Chondrocyte (in vitro differentiated cells): ENCODE data around the gene LMX1A. TPM values are rescaled to one million over a fixed set of nuclear protein-coding genes. Genes with fewer than 3 reads are reported as not detected.

ENCODE experiments used
- DNase-seq: peaks from one replicate; pipeline ENCODE4 v3.0.0; 2021; ENCODE audit warnings: mixed read lengths, low spot score
- H3K27ac Mint-ChIP-seq: one replicate; pipeline ENCODE4 v1.8.0; 2021; ENCODE audit warnings: mild to moderate bottlenecking, moderate library complexity, mixed read lengths; ENCODE audit not compliant: unreplicated experiment
- H3K27me3 Mint-ChIP-seq: 2 replicates; pipeline ENCODE4 v1.8.0; 2021; ENCODE audit warnings: low read depth, mixed read lengths
- H3K36me3 Mint-ChIP-seq: 2 replicates; pipeline ENCODE4 v1.8.0; 2021; ENCODE audit warnings: low read depth, mixed read lengths
- H3K4me1 Mint-ChIP-seq: 2 replicates; pipeline ENCODE4 v1.8.0; 2021; ENCODE audit warnings: low read depth, mild to moderate bottlenecking, mixed read lengths
- H3K4me3 Mint-ChIP-seq: one replicate; pipeline ENCODE4 v1.8.0; 2021; ENCODE audit warnings: mild to moderate bottlenecking, moderate library complexity, mixed read lengths; ENCODE audit not compliant: unreplicated experiment
- H3K9me3 Mint-ChIP-seq: 2 replicates; pipeline ENCODE4 v1.8.0; 2021; ENCODE audit warnings: low read depth, mixed read lengths
- CTCF ChIP-seq: fragments of 200-600 bp; sonication (generic); IDR thresholded peaks from 2 replicates; pipeline ENCODE4 v1.5.0; 2021; ENCODE audit warnings: antibody characterized with exemption, mild to moderate bottlenecking, moderate library complexity
- total RNA-seq: library from RNA; stranded (reverse); gene quantifications from 3 replicates; pipeline ENCODE4 v1.2.1, GENCODE V29; 2021

The LMX1A gene
- total RNA-seq, 1 donor from 2014 or later, result not detected

GRCh38 chr1:165254376-165254775 is 102.1 kb downstream of the LMX1A start:
- Mint-ChIP-seq H3K36me3 (no peaks in the 10 kb centered on the region), H3K27me3 (peaks cover 12% of the 10 kb centered on the region), H3K4me3 (no peak overlapping the region), H3K9me3 (no peaks in the 10 kb centered on the region), H3K4me1 (no peaks in the 10 kb centered on the region), H3K27ac (no peak overlapping the region)
- no peak for TF ChIP-seq CTCF
- DNase-seq, result no peak

GRCh38 chr1:165253818-165254254 is 102.7 kb downstream of the LMX1A start:
- H3K27ac Mint-ChIP-seq, result no peak overlapping the region
- H3K9me3 Mint-ChIP-seq, result no peaks in the 10 kb centered on the region
- H3K27me3 Mint-ChIP-seq, result peaks cover 12% of the 10 kb centered on the region
- no peak for TF ChIP-seq CTCF
- H3K4me1 Mint-ChIP-seq, result no peaks in the 10 kb centered on the region
- no peak overlapping the region for H3K4me3 Mint-ChIP-seq
- DNase-seq, result no peak
- no peaks in the 10 kb centered on the region for H3K36me3 Mint-ChIP-seq

- Mint-ChIP-seq H3K9me3 (no peaks in the 10 kb centered on the region), H3K27ac (no peak overlapping the region), H3K4me3 (no peak overlapping the region), H3K27me3 (peaks cover 9% of the 10 kb centered on the region), H3K36me3 (no peaks in the 10 kb centered on the region), H3K4me1 (no peaks in the 10 kb centered on the region)
- TF ChIP-seq CTCF, result no peak
- no peak for DNase-seq
Observed at GRCh38 chr1:165248969-165249571, 107.4 kb downstream of the LMX1A start.

- TF ChIP-seq CTCF, result no peak
- peaks cover 27% of the 10 kb centered on the region for H3K27me3 Mint-ChIP-seq
Observed at GRCh38 chr1:165241952-165242351, 114.6 kb downstream of the LMX1A start.

GRCh38 chr1:165241321-165241720 is 115.2 kb downstream of the LMX1A start:
- Mint-ChIP-seq H3K4me1 (no peaks in the 10 kb centered on the region), H3K27me3 (peaks cover 30% of the 10 kb centered on the region), H3K9me3 (no peaks in the 10 kb centered on the region), H3K36me3 (no peaks in the 10 kb centered on the region), H3K4me3 (no peak overlapping the region), H3K27ac (no peak overlapping the region)
- TF ChIP-seq CTCF, result no peak
- DNase-seq, result no peak

More at GRCh38 chr1:165241952-165242351, 114.6 kb downstream of the LMX1A start:
- no peaks in the 10 kb centered on the region for H3K9me3 Mint-ChIP-seq
- no peaks in the 10 kb centered on the region for H3K36me3 Mint-ChIP-seq
- DNase-seq, result no peak
- no peak overlapping the region for H3K4me3 Mint-ChIP-seq
- H3K27ac Mint-ChIP-seq, result no peak overlapping the region
- no peaks in the 10 kb centered on the region for H3K4me1 Mint-ChIP-seq
